HL-60/S4 treated with phorbol 12-myristate 13-acetate at 8.2 ng/mL for 4 days and 3 days (cell line): ENCODE measurements around the gene LRRC52.

Experiments
- in situ Hi-C: fragments of 300-500 bp; cut with MboI; formaldehyde crosslinking; loops from 2 replicates; pipeline ENCODE4 v1.15.0; 2022; ENCODE audit warnings: low sequenced_read_pairs

Gene LRRC52

GRCh38 chr1:165543532-165544438 lies at the start of gene LRRC52:
TSS of gene LRRC52 (plus strand) at chr1:165544000. CDS start at chr1:165544297, 297 bp downstream.
- in situ Hi-C loops, result no loop called here

- in situ Hi-C loops, result no loop called here
Measured at GRCh38 chr1:165494949-165495857, 48.6 kb upstream of the LRRC52 start.

GRCh38 chr1:165495858-165496205 lies 48.0 kb upstream of the LRRC52 start:
- in situ Hi-C loops, result no loop called here

- in situ Hi-C loops, result no loop called here
Measured at GRCh38 chr1:165496501-165496900, 47.3 kb upstream of the LRRC52 start.

GRCh38 chr1:165497069-165498013 lies 46.5 kb upstream of the LRRC52 start:
- in situ Hi-C loops, result no loop called here

GRCh38 chr1:165501330-165501969 lies 42.4 kb upstream of the LRRC52 start:
- in situ Hi-C loops, result no loop called here

GRCh38 chr1:165501970-165502348 lies 41.8 kb upstream of the LRRC52 start:
- in situ Hi-C loops, result no loop called here

GRCh38 chr1:165507570-165507969 lies 36.2 kb upstream of the LRRC52 start:
- in situ Hi-C loops, result no loop called here

GRCh38 chr1:165508291-165508690 lies 35.5 kb upstream of the LRRC52 start:
- in situ Hi-C loops, result no loop called here

- in situ Hi-C loops, result no loop called here
Measured at GRCh38 chr1:165512816-165513215, 31.0 kb upstream of the LRRC52 start.

- in situ Hi-C loops, result no loop called here
Measured at GRCh38 chr1:165516469-165516868, 27.3 kb upstream of the LRRC52 start.

- in situ Hi-C loops, result no loop called here
Measured at GRCh38 chr1:165520646-165521045, 23.2 kb upstream of the LRRC52 start.

- in situ Hi-C loops, result no loop called here
Measured at GRCh38 chr1:165524639-165525285, 19.0 kb upstream of the LRRC52 start.

- in situ Hi-C loops, result no loop called here
Measured at GRCh38 chr1:165525708-165526107, 18.1 kb upstream of the LRRC52 start.

- in situ Hi-C loops, result no loop called here
Measured at GRCh38 chr1:165527251-165528007, 16.4 kb upstream of the LRRC52 start.

- in situ Hi-C loops, result no loop called here
Measured at GRCh38 chr1:165531021-165531420, 12.8 kb upstream of the LRRC52 start.

- in situ Hi-C loops, result no loop called here
Measured at GRCh38 chr1:165532053-165532452, 11.7 kb upstream of the LRRC52 start.

GRCh38 chr1:165533254-165533653 lies 10.5 kb upstream of the LRRC52 start:
- in situ Hi-C loops, result no loop called here

GRCh38 chr1:165536016-165536415 lies 7.8 kb upstream of the LRRC52 start:
- in situ Hi-C loops, result no loop called here
